ENCODE data around the gene CACNA1G.

DNA sequence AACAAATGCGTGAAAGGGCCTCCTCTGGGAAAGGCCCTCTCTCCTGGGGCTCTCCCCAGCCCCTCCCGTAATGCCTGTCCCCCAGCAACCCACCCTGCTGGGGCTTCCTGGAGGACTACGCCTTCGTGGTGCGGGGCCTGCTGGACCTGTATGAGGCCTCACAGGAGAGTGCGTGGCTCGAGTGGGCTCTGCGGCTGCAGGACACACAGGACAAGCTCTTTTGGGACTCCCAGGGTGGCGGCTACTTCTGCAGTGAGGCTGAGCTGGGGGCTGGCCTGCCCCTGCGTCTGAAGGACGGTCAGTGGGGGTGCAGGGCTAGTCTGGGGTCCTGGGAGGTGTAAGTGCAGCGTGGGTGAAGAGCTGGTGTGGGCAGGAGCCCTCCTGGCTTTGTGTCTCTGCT, 8.6 kb upstream of the CACNA1G start:
- no peak for TF ChIP-seq EZH2 (IDR thresholded peaks at IDR 0.05; ENCODE audit: low read length)
- TF ChIP-seq, protein P1, sequence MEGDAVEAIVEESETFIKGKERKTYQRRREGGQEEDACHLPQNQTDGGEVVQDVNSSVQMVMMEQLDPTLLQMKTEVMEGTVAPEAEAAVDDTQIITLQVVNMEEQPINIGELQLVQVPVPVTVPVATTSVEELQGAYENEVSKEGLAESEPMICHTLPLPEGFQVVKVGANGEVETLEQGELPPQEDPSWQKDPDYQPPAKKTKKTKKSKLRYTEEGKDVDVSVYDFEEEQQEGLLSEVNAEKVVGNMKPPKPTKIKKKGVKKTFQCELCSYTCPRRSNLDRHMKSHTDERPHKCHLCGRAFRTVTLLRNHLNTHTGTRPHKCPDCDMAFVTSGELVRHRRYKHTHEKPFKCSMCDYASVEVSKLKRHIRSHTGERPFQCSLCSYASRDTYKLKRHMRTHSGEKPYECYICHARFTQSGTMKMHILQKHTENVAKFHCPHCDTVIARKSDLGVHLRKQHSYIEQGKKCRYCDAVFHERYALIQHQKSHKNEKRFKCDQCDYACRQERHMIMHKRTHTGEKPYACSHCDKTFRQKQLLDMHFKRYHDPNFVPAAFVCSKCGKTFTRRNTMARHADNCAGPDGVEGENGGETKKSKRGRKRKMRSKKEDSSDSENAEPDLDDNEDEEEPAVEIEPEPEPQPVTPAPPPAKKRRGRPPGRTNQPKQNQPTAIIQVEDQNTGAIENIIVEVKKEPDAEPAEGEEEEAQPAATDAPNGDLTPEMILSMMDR (optimal IDR thresholded peaks at IDR 0.05 in 1 of 3, IDR thresholded peaks at IDR 0.05 in 1 of 3, conservative IDR thresholded peaks at IDR 0.05 in 1 of 3; ENCODE audit: extremely low read depth in 1 of 3, insufficient read depth in 2 of 3, low read length in 3 of 3) = no peak
